ENCODE data around the gene CNTNAP2.

DNA sequence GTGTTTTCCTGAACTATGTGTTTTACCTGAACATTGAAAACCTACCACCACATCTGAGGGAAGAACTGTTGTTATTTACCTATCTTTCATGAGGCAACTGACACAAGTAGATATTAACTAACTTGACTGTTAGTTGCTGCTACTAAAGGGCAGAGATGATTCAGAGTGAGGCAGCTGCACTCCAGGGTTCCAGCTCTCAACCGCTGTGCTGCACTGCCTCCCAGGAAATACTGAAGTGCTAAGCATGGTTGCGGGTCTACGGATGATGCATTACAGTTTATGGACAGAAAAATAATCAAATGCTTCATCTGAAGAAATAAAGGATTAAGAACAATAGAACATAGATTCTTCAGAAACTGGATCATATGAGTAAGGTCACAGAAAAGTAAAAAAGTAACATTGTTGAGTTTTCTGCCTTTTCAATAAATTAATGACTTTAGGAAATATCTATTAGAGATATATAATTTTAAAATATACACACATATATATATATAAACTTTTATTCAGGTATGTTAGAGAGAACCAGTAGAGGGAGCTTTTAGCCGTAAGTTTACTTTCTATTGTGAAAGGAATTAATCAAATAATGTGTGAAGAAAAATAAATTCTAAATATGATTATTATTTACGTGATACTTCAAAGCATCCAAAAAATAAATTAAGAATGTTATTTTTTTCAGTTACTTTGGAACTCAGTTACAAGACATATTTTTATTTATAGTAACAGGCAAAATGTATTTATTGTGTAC lies 620.0 kb downstream of the CNTNAP2 start:
- TF ChIP-seq POLR2A (IDR thresholded peaks at IDR 0.05) (no peak), CTCF (IDR thresholded peaks at IDR 0.05) (no peak)

All from uterus (tissue), 2 donors.